Choroid plexus epithelial cell (primary cell): ENCODE measurements around the gene FLT3LG.

Source experiments
- DNase-seq: peaks from one replicate; pipeline ENCODE4 v3.0.0-alpha.2; 2010; ENCODE audit warnings: low read depth
- H3K4me3 ChIP-seq: 2 replicates; pipeline ENCODE4 v1.5.1; 2011; ENCODE audit warnings: low read depth, mild to moderate bottlenecking, control low read depth, low read length, moderate library complexity
- CTCF ChIP-seq: conservative IDR thresholded peaks from 2 replicates; pipeline ENCODE4 v1.5.1; 2011; ENCODE audit warnings: low read depth, mild to moderate bottlenecking, control low read depth, inconsistent platforms, low read length, moderate library complexity

The FLT3LG gene

GRCh38 chr19:49518033-49518432 lies 44.0 kb downstream of the FLT3LG start:
- H3K4me3 ChIP-seq, result no peak overlapping the region
- DNase-seq, result no peak
- no peak for TF ChIP-seq CTCF

GRCh38 chr19:49520705-49521319 lies 46.8 kb downstream of the FLT3LG start:
- no peak for TF ChIP-seq CTCF
- no peak overlapping the region for H3K4me3 ChIP-seq
- no peak for DNase-seq

DNA sequence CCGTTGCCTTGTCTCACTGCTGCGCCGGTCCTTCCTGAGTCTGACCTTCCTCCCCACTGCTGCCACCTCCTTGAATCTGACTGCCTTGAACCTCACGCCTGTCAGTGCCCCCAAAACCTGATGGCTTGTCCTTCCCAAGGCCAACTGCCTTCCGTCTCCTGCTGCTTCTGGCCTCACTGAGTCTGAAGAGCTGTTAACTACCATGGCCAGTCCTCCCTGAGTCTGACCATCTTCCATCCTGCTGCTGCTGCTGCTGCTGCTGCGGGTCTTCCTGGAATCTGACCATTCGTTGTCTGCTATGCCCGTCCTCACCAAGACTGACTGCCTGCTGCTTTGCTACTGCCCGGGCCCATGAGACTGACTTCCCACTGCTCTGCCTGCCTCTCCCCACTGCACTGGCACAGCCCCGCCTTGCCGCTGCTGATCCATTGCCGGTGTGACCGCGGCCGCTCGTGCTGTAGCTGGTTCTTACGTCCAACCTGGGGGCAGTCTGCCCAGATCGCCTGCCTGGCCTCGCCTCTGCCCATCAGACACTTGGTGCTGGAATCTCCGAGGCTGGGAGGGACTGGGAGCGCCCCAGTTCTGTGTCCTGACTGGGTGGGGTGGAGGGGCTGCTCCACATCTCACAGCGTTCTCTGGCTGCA lies 50.9 kb downstream of the FLT3LG start:
- no peak for TF ChIP-seq CTCF
- DNase-seq, result no peak
- H3K4me3 ChIP-seq, result no peak overlapping the region

GRCh38 chr19:49528211-49528771 lies 54.3 kb downstream of the FLT3LG start:
- H3K4me3 ChIP-seq, result peak overlapping the region; percentile 81
- DNase-seq, result peak; percentile 49
- no peak for TF ChIP-seq CTCF

DNA sequence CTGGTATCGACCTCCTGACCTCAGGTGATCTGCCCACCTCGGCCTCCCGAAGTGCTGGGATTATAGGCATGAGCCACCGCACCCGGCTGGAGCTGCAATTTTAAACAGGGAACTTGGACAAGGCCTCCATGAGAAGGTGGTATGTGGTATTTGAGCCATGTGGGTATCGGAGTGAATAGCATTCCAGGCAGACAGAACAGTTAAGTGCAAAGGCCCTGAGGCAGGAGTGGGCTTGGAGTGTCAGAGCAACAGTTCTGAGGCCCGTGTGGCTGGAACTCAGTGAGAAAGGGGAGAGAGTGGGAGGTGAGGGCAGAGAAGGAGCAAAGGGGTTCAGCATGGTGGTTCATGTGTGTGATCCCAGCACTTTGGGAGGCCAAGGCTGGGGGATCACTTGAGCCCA lies 56.7 kb downstream of the FLT3LG start:
- H3K4me3 ChIP-seq, result no peak overlapping the region
- no peak for TF ChIP-seq CTCF
- DNase-seq, result no peak

GRCh38 chr19:49533551-49534488 lies 59.8 kb downstream of the FLT3LG start:
- peak; percentile 79 for DNase-seq
- peak overlapping the region; percentile 72 for H3K4me3 ChIP-seq
- TF ChIP-seq CTCF, result peak; percentile 39
